Loucy (cell line): ENCODE measurements around the gene RAC3.

Experiments used
- CTCF ChIP-seq: fragments of 200-600 bp; sonication (generic); conservative IDR thresholded peaks from 2 replicates; pipeline ENCODE4 v1.5.1; 2014; ENCODE audit warnings: mild to moderate bottlenecking, antibody characterized with exemption, low read length
- EZH2phosphoT487 ChIP-seq: fragments of 200-600 bp; IDR thresholded peaks from 2 replicates; pipeline ENCODE4 v1.6.1; 2018; ENCODE audit warnings: antibody characterized with exemption, mild to moderate bottlenecking, moderate library complexity, borderline replicate concordance

DNA sequence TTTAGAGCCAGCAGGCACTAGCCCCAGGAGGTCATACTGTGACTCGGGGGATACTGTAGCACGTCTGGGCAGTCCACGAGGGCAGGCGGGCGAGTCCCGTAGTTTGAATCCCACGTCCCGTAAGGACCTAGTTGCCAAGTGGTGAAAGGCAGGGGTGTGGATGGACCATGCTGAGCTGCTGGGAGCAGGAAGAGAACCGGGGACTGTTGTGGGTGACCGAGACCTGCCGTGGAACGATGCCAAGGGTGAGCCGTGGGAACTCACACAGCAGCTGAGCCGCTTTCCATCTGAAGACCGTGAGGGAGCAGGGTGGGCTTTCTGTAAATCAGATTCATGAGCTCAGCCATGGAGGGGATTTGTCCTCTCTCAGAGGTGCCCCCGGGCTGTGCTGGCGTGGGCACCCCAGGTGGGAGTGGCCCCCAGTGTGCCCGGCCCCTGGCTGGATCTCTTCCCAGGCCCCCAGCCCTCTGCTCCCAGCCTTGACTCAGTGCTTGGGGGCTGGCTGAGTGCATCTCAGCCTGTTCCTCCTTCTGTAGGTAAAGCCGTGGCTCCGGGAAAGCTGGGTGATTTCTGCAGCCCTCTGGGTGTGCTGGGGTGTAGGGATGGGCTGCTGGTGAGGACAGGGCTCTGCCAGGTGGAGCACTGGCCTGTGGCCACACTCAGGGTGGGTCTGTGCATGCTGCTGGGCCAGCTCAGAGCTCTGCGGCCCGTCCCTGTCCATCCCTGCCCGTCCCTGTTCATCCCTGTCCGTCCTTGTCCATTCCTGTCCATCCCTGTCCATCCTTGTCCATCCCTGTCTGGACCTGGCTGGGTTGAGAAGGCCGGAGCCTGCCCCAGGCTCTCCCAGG is 40.4 kb upstream of the RAC3 start:
- TF ChIP-seq CTCF (no peak), EZH2phosphoT487 (no peak)
